Testis (tissue), 2 donors: ENCODE results near the gene COBL.

ENCODE experiments used
- CTCF ChIP-seq, 3 experiments: fragments of 450-650 bp in 2 of 3; fragments of 200-600 bp in 1 of 3; sonication (generic) in 1 of 3; IDR thresholded peaks; one replicate each; pipeline ENCODE4 v1.5.1; 2016 to 2019; ENCODE audit warnings: antibody characterized with exemption in 3 of 3, mild to moderate bottlenecking in 2 of 3, moderate library complexity in 1 of 3
- POLR2A ChIP-seq: fragments of 450-650 bp; IDR thresholded peaks from one replicate; pipeline ENCODE4 v1.6.1; 2017; ENCODE audit warnings: antibody characterized with exemption, mild to moderate bottlenecking, moderate library complexity

GRCh38 chr7:50985096-50985495 is 331.5 kb downstream of the COBL start:
- TF ChIP-seq CTCF (IDR thresholded peaks at IDR 0.05) = no peak
- no peak for TF ChIP-seq POLR2A
